ENCODE measurements around the gene SLC47A1.
"Not testable (repeated sequence)": the region's sequence is repeated elsewhere in the genome, so short reads cannot be mapped to it uniquely, and the experiment has no call there.

SLC47A1 gene

DNA sequence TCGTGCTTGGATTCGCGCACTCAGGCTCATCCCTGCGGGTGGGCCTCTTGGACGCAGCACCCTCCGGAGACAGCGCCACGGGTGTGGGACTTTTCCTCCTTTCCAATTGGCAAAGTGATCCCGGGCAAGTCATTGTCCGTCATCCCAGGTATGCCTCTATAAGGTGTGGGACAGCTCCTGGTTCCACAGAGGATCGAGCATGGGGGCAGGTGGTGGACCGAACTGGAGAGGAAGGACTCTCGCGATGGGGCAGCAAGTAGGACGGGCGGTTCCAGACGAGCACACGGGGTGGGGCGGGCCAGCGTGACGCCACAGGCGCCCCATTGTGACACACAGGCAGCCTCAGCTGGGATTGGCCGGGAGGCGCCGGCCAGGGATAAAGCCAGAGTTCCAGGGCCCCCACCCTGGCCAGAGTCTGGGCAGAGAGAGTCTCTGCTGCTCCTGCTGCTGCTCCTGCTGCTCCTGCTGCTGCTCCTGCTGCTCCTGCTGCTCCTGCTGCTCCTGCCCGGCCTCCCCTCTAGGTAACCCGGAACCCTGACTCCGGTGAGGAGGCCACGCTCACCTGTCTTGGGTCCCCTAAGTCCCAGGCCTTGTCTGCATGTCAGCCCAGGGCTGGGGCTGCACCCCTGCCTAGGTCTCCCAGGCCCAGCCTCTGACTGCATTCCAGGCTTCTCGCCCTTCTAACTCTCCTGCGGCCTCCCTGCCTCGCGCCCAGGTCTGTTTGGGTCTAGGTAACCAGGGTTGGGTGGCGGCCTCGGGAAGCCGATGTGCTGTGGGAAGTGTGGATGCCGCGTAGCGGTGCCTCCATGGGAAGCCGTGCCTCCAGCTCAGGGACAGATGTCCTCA is 38.5 kb upstream of the SLC47A1 start:
- TF ChIP-seq, protein P1, sequence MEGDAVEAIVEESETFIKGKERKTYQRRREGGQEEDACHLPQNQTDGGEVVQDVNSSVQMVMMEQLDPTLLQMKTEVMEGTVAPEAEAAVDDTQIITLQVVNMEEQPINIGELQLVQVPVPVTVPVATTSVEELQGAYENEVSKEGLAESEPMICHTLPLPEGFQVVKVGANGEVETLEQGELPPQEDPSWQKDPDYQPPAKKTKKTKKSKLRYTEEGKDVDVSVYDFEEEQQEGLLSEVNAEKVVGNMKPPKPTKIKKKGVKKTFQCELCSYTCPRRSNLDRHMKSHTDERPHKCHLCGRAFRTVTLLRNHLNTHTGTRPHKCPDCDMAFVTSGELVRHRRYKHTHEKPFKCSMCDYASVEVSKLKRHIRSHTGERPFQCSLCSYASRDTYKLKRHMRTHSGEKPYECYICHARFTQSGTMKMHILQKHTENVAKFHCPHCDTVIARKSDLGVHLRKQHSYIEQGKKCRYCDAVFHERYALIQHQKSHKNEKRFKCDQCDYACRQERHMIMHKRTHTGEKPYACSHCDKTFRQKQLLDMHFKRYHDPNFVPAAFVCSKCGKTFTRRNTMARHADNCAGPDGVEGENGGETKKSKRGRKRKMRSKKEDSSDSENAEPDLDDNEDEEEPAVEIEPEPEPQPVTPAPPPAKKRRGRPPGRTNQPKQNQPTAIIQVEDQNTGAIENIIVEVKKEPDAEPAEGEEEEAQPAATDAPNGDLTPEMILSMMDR (IDR thresholded peaks at IDR 0.05; ENCODE audit: borderline replicate concordance, control extremely low read depth, extremely low read depth, insufficient read depth, missing control alignments) = no peak
- in situ Hi-C loops (cut with MboI; ENCODE audit: low sequenced_read_pairs, unreplicated experiment) = no loop called here
- DNase-seq (ENCODE audit: low spot score) = no peak

DNA sequence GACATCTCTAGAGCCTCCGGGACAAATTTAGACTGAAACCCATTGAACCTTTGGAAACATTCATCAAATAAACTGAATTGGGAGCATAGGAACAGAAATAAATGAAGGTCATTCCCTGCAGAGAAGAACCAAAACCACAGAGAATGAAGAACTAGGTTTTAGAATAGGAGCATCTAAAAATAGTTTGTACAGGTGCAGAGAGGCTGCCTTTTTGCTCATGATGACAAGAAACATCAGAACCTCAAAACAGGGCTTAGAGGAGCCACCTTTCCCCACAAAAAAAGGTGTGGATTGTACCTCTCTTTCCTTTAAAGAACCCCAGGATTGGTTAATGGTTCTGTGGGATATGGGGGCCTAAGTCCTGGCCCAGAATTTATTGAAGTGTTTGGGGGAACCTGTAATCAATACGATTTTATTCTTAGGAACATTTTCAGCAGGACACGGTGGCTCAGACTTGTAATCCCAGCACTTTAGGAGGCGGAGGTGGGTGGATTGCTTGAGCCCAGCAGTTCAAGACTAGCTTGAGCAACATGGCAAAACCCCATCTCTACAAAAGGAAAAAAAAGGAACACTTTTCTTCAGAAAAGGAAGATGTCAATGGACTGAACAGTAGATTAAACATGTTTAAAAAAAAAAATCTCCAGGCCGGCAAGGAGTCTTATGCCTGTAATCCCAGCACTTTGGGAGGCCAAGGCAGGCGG is 37.7 kb upstream of the SLC47A1 start:
- DNase-seq (ENCODE audit: low spot score) = no peak
- in situ Hi-C loops (cut with MboI; ENCODE audit: low sequenced_read_pairs, unreplicated experiment) = no loop called here
- TF ChIP-seq, protein P1 (IDR thresholded peaks at IDR 0.05; ENCODE audit: borderline replicate concordance, control extremely low read depth, extremely low read depth, insufficient read depth, missing control alignments) = no peak

DNA sequence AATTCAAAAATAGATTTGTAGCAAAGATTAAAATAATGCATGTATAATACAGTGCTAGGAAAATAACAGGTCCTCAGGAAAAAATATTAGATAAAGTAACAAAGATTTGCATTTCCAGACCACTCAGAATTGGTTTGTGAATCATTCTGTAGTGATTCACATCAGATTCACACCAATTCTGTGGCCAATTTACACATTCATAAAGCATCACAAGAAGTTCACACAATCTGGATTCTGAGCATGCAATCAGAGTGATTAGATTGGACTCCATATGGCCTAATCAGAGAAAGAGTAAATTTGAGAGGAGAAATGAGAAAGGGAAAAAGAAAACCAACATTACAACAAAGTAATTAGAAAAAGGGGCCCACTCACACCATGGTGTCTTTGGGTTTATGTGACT is 36.0 kb upstream of the SLC47A1 start:
- no peak for DNase-seq (ENCODE audit: low spot score)
- in situ Hi-C loops (cut with MboI; ENCODE audit: low sequenced_read_pairs, unreplicated experiment) = no loop called here
- TF ChIP-seq, protein P1 (IDR thresholded peaks at IDR 0.05; ENCODE audit: borderline replicate concordance, control extremely low read depth, extremely low read depth, insufficient read depth, missing control alignments) = no peak

DNA sequence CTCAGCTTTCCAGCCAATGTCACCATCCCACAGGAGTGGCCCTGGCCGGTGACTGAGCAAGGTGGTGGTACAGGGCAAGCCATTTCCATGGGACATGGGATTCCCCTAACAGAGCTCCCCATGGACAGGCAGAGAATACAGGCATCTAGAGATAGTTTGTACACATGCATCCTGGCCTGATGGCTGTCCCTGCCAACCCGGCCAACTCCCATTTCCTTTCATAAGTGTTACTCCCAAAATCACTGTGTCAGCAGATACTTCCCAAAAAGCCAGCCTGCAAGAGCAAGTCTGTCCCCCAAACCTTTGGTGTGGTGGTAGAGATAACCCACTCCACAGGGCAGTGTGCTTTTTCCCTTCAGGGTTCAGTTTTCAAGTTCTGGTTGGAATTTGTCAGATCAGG is 32.4 kb upstream of the SLC47A1 start:
- no peak for DNase-seq (ENCODE audit: low spot score)
- TF ChIP-seq, protein P1 (IDR thresholded peaks at IDR 0.05; ENCODE audit: borderline replicate concordance, control extremely low read depth, extremely low read depth, insufficient read depth, missing control alignments) = no peak
- in situ Hi-C loops (cut with MboI; ENCODE audit: low sequenced_read_pairs, unreplicated experiment) = no loop called here

DNA sequence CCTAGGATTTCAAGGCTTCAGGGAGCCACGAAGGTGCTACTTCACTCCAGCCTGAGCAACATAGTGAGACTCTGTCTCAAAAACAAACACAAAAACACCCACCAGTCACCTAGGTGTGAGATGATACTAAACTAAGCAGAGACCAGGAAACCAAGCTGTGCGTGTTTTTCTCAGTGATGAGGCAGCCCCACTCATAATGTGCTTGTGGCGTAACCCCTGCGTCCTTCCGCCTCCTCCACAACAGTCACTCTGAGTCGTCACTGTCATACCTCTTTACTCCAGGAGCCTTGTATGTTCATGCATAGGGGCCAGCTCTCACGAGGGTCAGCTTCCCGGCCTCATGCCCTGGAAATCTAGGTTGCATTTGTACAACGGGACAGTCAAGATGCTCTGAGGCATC is 31.1 kb upstream of the SLC47A1 start:
- in situ Hi-C loops (cut with MboI; ENCODE audit: low sequenced_read_pairs, unreplicated experiment) = no loop called here

DNA sequence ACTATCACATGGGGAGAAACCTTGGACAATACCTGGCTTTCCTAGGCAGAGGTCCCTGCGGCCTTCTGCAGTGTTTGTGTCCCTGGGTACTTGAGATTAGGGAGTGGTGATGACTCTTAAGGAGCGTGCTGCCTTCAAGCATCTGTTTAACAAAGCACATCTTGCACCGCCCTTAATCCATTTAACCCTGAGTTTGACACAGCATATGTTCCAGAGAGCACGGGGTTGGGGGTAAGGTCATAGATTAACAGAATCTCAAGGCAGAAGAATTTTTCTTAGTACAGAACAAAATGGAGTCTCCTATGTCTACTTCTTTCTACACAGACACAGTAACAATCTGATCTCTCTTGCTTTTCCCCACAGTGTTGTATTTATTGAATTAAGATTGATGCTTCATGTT is 28.1 kb upstream of the SLC47A1 start:
- DNase-seq (ENCODE audit: low spot score); in situ Hi-C loops (cut with MboI; ENCODE audit: low sequenced_read_pairs, unreplicated experiment): not testable (repeated sequence)

More for the DNA sequence above, 31.1 kb upstream of the SLC47A1 start:
- no peak for DNase-seq (ENCODE audit: low spot score)
- TF ChIP-seq, protein P1 (IDR thresholded peaks at IDR 0.05; ENCODE audit: borderline replicate concordance, control extremely low read depth, extremely low read depth, insufficient read depth, missing control alignments) = no peak
